SIG-M5 treated with dmso at 0.1 percent for 504 hours (cell line): ENCODE measurements around the gene ISCA2.
A peak's percentile ranks its signal among the peaks of the same experiment; 100 is the strongest.

ENCODE experiments used
- DNase-seq: peaks from one replicate; lab custom pipeline; 2025; ENCODE audit not compliant: unreplicated experiment; lab: John Stamatoyannopoulos, UW

Gene ISCA2

GRCh38 chr14:74482571-74482970 is 11.0 kb upstream of the ISCA2 start:
- no peak for DNase-seq

- DNase-seq, result no peak
These were observed 10.2 kb upstream of the ISCA2 start for GRCh38 chr14:74483321-74483720.

GRCh38 chr14:74486164-74486563 is 7.4 kb upstream of the ISCA2 start:
- DNase-seq, result no peak

DNA sequence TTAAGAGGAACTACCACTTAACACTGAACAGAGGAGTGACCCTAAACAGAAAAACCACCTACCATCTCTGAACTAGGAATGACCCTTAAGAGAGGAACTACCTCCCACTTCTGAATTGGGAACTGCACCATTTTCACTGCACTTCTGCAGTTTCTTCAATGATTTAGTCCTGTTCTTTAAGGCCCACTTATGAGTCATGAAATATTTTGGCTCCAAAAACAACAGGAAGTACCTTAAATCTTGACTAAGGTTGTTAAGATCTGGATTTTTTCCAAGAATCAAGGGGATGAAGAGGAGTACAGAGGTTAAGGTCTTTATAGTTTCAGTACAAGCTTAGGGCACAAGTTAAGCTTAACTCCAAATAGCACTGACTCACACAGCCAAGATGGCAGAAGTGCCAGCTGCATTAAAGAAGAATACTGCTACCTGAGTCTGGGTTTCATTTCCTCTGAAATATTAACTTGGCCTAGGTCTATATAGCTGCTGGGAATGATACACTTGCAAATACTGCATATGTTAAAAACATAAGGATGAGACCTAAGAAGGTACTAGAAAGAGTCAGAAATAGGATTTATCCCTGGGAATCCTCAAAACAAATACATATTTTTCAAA is 4.7 kb upstream of the ISCA2 start:
- DNase-seq, result peak; percentile 39

DNA sequence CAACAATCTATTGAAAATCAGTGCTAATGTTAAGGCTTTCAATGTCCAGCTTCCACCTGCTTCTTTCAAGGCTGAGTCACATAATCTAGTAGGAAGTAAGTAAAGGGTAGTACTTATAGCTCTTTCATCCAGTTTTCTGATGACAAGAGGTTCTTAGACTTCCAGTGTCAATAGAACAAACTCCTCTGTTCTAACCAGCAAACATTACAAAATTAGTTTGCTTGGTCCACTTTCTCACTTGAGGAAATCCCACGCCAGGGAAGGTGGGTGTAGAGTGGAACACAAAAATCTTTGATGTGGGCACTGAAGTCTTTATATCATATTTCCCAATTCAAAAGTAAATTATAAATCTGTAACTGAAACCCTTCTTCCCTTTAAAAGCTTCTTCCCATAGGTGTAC is 3.1 kb upstream of the ISCA2 start:
- DNase-seq, result no peak

DNA sequence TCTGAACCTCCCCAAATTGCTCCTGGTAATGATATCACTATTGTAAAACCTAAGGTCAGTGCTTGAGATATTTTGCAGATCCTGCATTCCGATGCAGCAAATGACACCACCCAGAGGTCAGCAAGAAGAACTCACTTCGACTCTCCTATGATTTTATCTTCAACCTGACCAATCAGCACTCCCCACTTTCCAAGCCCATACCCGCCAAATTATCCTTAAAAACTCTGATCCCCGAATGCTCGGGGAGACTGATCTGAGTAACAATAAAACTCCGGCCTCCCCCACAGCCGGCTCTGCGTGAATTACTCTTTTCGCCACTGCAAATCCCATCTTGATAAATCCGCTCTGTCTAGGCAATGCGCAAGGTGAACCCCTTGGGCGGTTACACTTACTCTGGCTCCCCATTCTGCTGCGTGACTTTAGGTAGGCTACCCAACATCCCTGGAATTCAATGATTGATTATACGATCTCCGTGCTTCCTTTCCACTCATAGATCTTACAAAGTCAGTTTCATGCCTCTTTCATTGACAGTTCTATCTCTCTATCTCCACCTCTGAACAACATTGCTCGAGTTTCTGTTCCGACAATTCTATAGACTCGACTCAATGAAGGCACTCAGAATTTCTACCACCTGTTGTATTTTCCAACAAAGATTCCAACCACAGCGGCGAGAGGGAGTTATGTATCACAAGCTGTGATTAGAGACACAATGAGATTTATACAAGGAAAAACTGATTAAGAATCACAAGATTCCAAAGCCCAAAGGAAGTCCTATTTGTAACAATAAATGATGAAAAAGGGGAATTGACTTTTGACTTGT is 1.4 kb upstream of the ISCA2 start:
- peak; percentile 10 for DNase-seq

GRCh38 chr14:74492776-74493342 is 706 bp upstream of the ISCA2 start, which contains the start of gene NPC2:
NPC2 (minus strand) TSS chr14:74493305; CDS start chr14:74493274, 31 bp downstream.
- DNase-seq, result no peak

- DNase-seq, result no peak
These were observed 1.8 kb downstream of the ISCA2 start for GRCh38 chr14:74495356-74495755.

DNA sequence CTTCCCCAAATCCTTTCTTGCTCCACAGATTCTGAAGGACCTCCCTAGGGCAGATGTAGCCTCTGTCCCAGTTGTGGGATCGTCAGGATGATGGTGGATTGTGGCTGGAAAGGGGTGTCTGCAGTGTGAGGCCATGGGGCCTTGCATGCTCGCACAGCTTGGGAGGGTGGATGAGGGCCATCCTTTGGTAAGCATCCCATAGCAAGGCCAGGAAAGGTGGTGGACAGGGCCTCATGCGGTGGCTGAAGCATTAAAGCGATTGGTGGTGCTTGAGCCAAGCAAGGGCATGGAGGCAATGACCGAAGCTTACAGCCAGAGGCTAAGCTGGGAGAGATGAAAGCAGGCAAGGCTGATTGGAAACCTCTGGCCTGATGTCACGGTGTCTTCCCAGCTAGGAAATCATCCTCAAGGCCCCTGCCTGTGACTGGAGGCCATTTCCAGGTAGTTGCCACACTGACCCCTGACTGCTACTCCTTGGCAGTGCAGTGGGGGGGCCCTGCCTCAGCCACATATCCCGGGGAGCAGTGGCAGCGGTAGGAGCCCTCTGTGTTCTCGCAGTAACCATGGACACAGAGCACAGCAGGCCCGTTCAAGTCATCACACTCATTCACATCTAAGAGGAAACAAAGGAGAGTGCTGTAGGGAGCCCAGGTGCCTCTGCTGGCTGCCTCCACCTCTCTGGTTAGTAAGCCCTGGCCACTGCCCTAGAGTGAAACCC is 7.0 kb downstream of the ISCA2 start:
- no peak for DNase-seq

DNA sequence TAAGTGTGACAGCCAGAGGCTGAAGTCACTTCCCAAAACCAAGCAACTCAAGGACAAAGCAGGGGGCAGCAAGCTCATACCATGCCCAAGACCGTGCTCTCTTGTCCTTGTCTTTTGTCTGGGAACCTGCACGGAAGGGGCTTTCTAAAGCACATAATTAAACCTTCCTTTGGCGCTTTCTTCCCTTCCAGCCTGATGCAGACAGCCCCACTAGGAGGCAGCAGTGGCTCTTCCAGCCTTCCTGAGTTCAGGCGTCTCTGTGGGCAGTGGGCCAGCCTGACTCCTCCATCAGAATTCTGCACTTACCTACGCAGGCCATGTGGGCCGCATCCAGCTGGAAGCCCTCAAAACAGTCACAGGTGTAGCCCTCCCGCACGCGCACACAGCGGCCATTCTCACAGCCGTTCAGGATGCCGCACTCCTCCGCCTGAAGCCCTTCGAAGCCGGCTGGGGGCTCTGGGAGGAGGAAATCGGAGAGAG is 7.6 kb downstream of the ISCA2 start:
- no peak for DNase-seq

- no peak for DNase-seq
These were observed 8.1 kb downstream of the ISCA2 start for GRCh38 chr14:74501691-74502090.

GRCh38 chr14:74502236-74503019 is 8.9 kb downstream of the ISCA2 start:
- DNase-seq, result peak; percentile 45

DNA sequence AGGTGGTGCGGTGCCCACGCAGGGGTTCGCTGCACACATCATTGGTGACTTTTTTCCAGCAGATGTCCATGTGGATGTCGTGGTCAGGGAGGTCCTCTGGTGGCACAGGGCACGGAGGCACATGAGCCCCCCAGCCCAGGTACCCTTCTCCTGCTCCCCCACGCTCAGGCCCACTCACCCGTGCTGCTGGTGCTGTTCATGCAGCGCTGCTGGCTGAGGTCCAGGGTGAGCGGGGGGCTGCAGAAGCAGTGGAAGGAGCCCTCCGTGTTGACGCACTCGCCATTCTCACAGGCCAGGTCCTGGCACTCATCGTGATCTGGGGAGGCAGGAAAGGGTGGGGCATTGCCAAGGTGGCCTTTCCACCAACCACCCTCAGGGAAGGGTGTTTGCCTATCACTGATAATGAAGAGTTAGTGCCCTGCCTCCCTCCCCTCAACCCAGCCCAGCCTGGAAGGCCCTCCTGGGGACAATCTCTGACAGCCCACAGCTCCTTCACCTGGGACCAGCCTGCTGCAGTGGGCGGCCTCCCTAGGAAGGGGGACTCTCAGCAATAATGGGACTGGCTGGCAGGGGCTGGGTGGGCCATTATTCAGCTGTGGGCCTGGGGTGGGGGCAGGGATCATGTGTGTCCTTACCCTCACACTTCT is 9.8 kb downstream of the ISCA2 start:
- DNase-seq, result no peak

DNA sequence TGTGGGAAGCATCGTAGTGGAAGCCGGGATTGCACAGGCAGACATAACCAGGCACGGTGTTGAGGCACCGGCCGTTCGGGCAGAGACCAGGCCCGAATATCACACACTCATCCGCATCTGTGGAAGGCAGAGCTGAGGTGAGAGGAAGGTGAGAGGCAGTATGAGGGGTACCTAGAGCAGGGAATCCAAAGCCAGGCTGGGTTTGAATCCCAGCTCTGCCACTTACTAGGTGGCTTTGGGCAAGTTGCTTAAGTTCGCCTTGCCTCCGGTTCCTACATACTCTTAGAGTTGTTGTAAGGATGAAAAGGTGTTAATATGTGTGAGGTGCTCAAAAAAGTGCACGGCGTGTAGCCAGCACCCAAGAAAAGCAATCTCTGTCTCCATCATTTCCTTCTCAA is 10.4 kb downstream of the ISCA2 start:
- no peak for DNase-seq

DNA sequence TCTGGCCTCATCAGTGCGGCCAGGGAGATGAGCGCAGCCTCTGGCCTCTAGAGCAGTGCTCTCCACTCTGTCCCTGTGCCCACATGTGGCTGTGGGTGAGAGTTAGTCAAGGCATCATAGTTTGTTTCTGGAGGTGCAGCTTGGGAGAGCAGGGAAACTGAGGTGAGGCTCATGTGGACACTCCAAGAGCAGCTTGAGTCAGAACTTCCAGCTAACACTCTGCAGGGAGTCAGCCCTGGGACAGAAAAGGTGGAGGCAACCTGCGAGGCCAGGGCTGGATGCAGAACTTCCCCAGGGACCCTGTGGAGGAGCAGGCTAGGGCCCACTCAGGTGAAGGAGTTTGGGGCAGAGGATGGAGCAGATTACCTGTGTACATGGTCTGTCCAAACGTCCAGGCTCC is 10.8 kb downstream of the ISCA2 start:
- no peak for DNase-seq

GRCh38 chr14:74504874-74505720 is 11.5 kb downstream of the ISCA2 start:
- no peak for DNase-seq

DNA sequence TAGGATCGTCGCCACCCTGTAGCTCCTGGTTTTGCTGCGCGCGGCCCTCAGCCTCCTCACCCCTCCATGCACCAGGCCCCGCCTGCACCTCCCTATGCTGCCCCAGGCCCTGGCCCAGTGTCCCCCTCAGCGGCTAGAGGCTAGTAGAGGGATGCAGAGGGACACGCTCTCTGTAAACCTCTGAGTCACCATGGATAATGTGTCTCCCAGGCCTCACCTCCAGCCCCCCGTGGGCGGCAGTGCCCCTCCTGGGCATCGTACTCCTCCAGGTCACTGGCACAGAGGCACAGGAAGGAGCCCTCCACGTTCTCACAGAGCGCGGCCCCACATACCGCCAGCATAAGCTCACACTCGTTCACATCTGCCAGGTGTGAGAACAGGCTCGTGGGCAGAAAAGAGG is 12.3 kb downstream of the ISCA2 start:
- no peak for DNase-seq

- no peak for DNase-seq
These were observed 12.9 kb downstream of the ISCA2 start for GRCh38 chr14:74506411-74506851.

DNA sequence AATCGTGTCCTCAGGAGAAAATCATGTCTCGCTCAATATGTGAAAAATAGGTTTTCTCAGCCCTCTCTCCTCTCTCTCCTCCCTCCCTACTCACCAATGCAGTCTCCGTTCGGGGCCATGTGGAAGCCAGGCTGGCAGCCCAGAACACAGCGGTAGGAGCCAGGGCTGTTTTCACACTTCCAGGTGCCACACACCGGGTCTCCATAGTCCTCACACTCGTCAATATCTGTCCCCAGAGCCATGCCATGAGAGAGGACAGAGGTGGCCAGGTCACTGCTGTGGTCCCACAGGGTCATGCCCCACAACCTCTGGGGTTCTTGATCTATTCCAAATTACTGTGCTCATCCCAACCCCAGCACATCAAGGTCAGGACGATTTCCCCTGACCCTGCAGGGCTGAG is 13.5 kb downstream of the ISCA2 start:
- DNase-seq, result no peak
